ENCODE data around the gene FOXP3. TPM values are rescaled to one million over a fixed set of nuclear protein-coding genes. Genes with fewer than 3 reads are reported as not detected.

Gene FOXP3
- total and polyA plus RNA-seq, 2 donors (not counting 3 experiments of a cell fraction or from before 2014, with no cell fraction given): 0.06 TPM; not detected in 1

DNA sequence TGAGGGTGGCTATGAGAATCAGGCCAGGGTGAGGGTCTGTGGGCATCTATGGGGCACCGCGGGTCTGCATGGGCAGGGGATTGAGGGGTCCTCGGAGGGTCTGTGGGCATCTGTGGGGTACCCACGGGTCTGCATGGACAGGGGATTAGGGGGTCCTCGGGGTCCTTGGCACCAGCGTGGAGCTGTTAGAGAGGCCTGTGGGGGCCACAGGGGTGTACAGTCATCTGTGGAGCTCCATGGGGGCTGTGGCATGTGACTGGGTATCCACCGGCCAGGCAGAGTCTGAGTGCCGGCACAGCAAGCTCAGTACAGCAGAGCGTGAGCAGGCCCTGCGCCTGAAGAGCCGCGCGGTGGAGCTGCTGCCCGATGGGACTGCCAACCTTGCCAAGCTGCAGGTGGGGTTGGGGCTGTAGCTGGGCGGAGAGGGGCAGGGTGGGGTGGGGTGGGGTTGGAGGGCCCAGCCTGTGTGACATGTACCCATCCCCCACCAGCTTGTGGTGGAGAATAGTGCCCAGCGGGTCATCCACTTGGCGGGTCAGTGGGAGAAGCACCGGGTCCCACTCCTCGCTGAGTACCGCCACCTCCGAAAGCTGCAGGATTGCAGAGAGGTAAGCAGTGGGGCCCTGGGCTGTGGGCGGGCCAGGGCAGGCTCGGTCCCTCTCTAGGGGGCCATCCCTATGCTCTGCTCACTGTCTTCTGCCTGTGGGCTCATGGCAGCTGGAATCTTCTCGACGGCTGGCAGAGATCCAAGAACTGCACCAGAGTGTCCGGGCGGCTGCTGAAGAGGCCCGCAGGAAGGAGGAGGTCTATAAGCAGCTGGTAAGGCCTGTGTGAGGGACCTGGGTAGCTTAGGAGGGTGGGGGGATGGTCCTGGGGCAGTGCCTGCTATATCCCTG, 16.3 kb downstream of the FOXP3 start:
- Histone ChIP-seq H3K9me3 (replicated peaks; ENCODE audit: control insufficient read depth, insufficient read depth, low read length) (no peaks in the 10 kb centered on the region), H3K4me3 (replicated peaks in 1 of 3; ENCODE audit: insufficient read depth in 1 of 3, low read depth in 1 of 3, low read length in 3 of 3) (no peak overlapping the region), H3K9ac (replicated peaks; ENCODE audit: extremely low read depth, insufficient read depth, low read length) (no peak overlapping the region), H3K4me1 (ENCODE audit: control insufficient read depth, extremely low read depth, insufficient read depth, low read length) (no peaks in the 10 kb centered on the region), H3K27ac (ENCODE audit: insufficient read depth, low read depth, low read length) (no peak overlapping the region), H3K4me2 (ENCODE audit: insufficient read depth, low read length) (no peak overlapping the region), H3K9me1 (replicated peaks; ENCODE audit: control insufficient read depth, extremely low read depth, insufficient read depth, low read length) (no peaks in the 10 kb centered on the region), H2AFZ (ENCODE audit: low read depth, low read length) (no peak overlapping the region), H3K36me3 (ENCODE audit: control insufficient read depth in 2 of 2, extremely low read depth in 1 of 2, insufficient read depth in 2 of 2, low read length in 2 of 2) (peaks cover 0 to 9% of the 10 kb centered on the region in 2 experiments), H3K27me3 (ENCODE audit: control insufficient read depth in 2 of 2, insufficient read depth in 2 of 2, low read length in 2 of 2) (no peaks in the 10 kb centered on the region), H3K79me2 (ENCODE audit: control insufficient read depth, insufficient read depth, low read length) (no peaks in the 10 kb centered on the region), H4K20me1 (replicated peaks; ENCODE audit: control insufficient read depth, extremely low read depth, insufficient read depth, low read length) (no peaks in the 10 kb centered on the region)
- TF ChIP-seq EZH2 (IDR thresholded peaks at IDR 0.05; ENCODE audit: borderline replicate concordance, low read depth, low read length, severe bottlenecking) (no peak), MYC (IDR thresholded peaks at IDR 0.05; ENCODE audit: low read depth, low read length) (no peak), JUN (IDR thresholded peaks at IDR 0.05; ENCODE audit: borderline replicate concordance, insufficient read depth, insufficient read length, low read depth) (no peak), POLR2A (IDR thresholded peaks at IDR 0.05; ENCODE audit: low read depth, low read length) (no peak), MAX (IDR thresholded peaks at IDR 0.05; ENCODE audit: insufficient read depth, insufficient read length) (no peak), POLR2AphosphoS5 (IDR thresholded peaks at IDR 0.05; ENCODE audit: insufficient read depth, low read depth, low read length) (no peak), GATA2 (IDR thresholded peaks at IDR 0.05; ENCODE audit: insufficient read depth, insufficient read length, low read depth, low read length) (no peak), FOS (IDR thresholded peaks at IDR 0.05; ENCODE audit: borderline replicate concordance, insufficient read depth, low read length) (no peak)
- TF ChIP-seq, protein P1, sequence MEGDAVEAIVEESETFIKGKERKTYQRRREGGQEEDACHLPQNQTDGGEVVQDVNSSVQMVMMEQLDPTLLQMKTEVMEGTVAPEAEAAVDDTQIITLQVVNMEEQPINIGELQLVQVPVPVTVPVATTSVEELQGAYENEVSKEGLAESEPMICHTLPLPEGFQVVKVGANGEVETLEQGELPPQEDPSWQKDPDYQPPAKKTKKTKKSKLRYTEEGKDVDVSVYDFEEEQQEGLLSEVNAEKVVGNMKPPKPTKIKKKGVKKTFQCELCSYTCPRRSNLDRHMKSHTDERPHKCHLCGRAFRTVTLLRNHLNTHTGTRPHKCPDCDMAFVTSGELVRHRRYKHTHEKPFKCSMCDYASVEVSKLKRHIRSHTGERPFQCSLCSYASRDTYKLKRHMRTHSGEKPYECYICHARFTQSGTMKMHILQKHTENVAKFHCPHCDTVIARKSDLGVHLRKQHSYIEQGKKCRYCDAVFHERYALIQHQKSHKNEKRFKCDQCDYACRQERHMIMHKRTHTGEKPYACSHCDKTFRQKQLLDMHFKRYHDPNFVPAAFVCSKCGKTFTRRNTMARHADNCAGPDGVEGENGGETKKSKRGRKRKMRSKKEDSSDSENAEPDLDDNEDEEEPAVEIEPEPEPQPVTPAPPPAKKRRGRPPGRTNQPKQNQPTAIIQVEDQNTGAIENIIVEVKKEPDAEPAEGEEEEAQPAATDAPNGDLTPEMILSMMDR (IDR thresholded peaks at IDR 0.05; ENCODE audit: extremely low read depth in 1 of 2, insufficient read depth in 1 of 2, low read depth in 1 of 2, low read length in 2 of 2): no peak
- dilution Hi-C loops (cut with MboI; ENCODE audit: extremely low pct_ligation_motif_present, low sequenced_read_pairs): no loop called here
- POLR2A ChIA-PET: interaction anchor here (0.6 kb wide), 1 partner anchor 8 kb away, joined by 3 read pairs; no protein-coding TSS in a partner anchor
- CTCF ChIA-PET: no interaction called here
- DNase-seq (ENCODE audit: low read depth, low spot score): no peak
- no peak for FAIRE-seq
- intact Hi-C loops (cut with micrococcal nuclease): no loop called here
- BruUV-seq (replicated peaks): no TSS peak

All from endothelial cell of umbilical vein (primary cell).